Endothelial cell of umbilical vein (primary cell): ENCODE data around the gene NRCAM. TPM values are rescaled to one million over a fixed set of nuclear protein-coding genes. Genes with fewer than 3 reads are reported as not detected.

Experiments
- BruUV-seq: library from RNA; stranded (reverse); fragments of 400-500 nt; replicated peaks from 2 replicates; lab custom pipeline; 2021; lab: Mats Ljungman, UMichigan
- CTCF ChIA-PET: fragments of 300-600, 350-600 bp; sonication (Branson Sonifier 250); formaldehyde crosslinking; loops from one replicate; lab custom pipeline; 2021; ENCODE audit warnings: antibody characterized with exemption, inconsistent platforms; lab: Charles Lee
- POLR2A ChIA-PET: fragments of 300-600, 350-600 bp; sonication (Branson Sonifier 250); formaldehyde crosslinking; loops from one replicate; lab custom pipeline; 2021; ENCODE audit warnings: antibody characterized with exemption, inconsistent platforms; lab: Charles Lee
- DNase-seq: peaks from one replicate; pipeline ENCODE4 v3.0.0-alpha.2; 2011; ENCODE audit warnings: low read depth, low spot score
- FAIRE-seq: peaks from 2 replicates; lab custom pipeline; 2011; peaks lifted over from hg19 to GRCh38; lab: Jason Lieb, UNC
- H2AFZ ChIP-seq: 2 replicates; pipeline ENCODE4 v1.6.0; 2012; ENCODE audit warnings: low read depth, low read length, control low read depth, inconsistent platforms
- H3K27ac ChIP-seq: 2 replicates; pipeline ENCODE4 v1.5.1; 2011; ENCODE audit warnings: low read depth, mild to moderate bottlenecking, control low read depth, low read length, moderate library complexity; ENCODE audit not compliant: insufficient read depth
- H3K27me3 ChIP-seq, 2 experiments: 2 replicates each; pipeline versions ENCODE4 v1.6.0 to v1.6.1; 2011; ENCODE audit warnings: low read length in 2 of 2, mixed read lengths in 1 of 2; ENCODE audit not compliant: control insufficient read depth in 2 of 2, insufficient read depth in 2 of 2
- H3K36me3 ChIP-seq, 2 experiments: 2 replicates in 1 of 2; 3 replicates in 1 of 2; pipeline ENCODE4 v1.5.1; 2011; ENCODE audit warnings: low read length in 2 of 2, mild to moderate bottlenecking in 1 of 2, moderate library complexity in 1 of 2; ENCODE audit not compliant: control insufficient read depth in 2 of 2, insufficient read depth in 2 of 2; ENCODE audit errors: extremely low read depth in 1 of 2
- H3K4me1 ChIP-seq: 3 replicates; pipeline ENCODE4 v1.5.1; 2011; ENCODE audit warnings: mild to moderate bottlenecking, low read length; ENCODE audit not compliant: control insufficient read depth, insufficient read depth; ENCODE audit errors: extremely low read depth
- H3K4me2 ChIP-seq: 2 replicates; pipeline ENCODE4 v1.6.1; 2011; ENCODE audit warnings: low read length, control low read depth, mixed read lengths; ENCODE audit not compliant: insufficient read depth
- H3K4me3 ChIP-seq, 3 experiments: fragments of 200-600 bp in 1 of 3; sonication (generic), shearing (Covaris generic) in 1 of 3; replicated peaks in 1 of 3; 2 replicates each; pipeline ENCODE4 v1.5.1; 2011 to 2016; ENCODE audit warnings: control low read depth in 3 of 3, low read length in 3 of 3, mild to moderate bottlenecking in 2 of 3, inconsistent platforms in 1 of 3, low read depth in 1 of 3, moderate library complexity in 1 of 3; ENCODE audit not compliant: insufficient read depth in 1 of 3
- H3K79me2 ChIP-seq: 2 replicates; pipeline ENCODE4 v1.6.0; 2012; ENCODE audit warnings: low read length, inconsistent platforms; ENCODE audit not compliant: control insufficient read depth, insufficient read depth
- H3K9ac ChIP-seq: replicated peaks from 2 replicates; pipeline ENCODE3; 2011; ENCODE audit warnings: low read length, control low read depth; ENCODE audit not compliant: insufficient read depth; ENCODE audit errors: extremely low read depth
- H3K9me1 ChIP-seq: replicated peaks from 3 replicates; pipeline ENCODE4 v1.6.0; 2011; ENCODE audit warnings: mild to moderate bottlenecking, low read length; ENCODE audit not compliant: control insufficient read depth, insufficient read depth; ENCODE audit errors: extremely low read depth
- H3K9me3 ChIP-seq: replicated peaks from 2 replicates; pipeline ENCODE4 v1.5.1; 2012; ENCODE audit warnings: low read length, inconsistent platforms; ENCODE audit not compliant: control insufficient read depth, insufficient read depth
- H4K20me1 ChIP-seq: replicated peaks from 2 replicates; pipeline ENCODE3; 2011; ENCODE audit warnings: mild to moderate bottlenecking, low read length; ENCODE audit not compliant: control insufficient read depth, insufficient read depth; ENCODE audit errors: extremely low read depth
- CTCF ChIP-seq, 2 donors: IDR thresholded peaks; 1 replicate in 1 of 2; 2 replicates in 1 of 2; pipeline ENCODE4 v1.5.1; 2011; ENCODE audit warnings: low read length in 2 of 2, mild to moderate bottlenecking in 2 of 2, moderate library complexity in 2 of 2, control low read depth in 1 of 2, inconsistent platforms in 1 of 2, low read depth in 1 of 2; ENCODE audit not compliant: insufficient read depth in 1 of 2; ENCODE audit errors: extremely low read depth in 1 of 2
- EZH2 ChIP-seq: IDR thresholded peaks from 2 replicates; pipeline ENCODE4 v1.6.1; 2012; ENCODE audit warnings: borderline replicate concordance, low read depth, mild to moderate bottlenecking, moderate library complexity, low read length, inconsistent platforms; ENCODE audit not compliant: severe bottlenecking
- FOS ChIP-seq: IDR thresholded peaks from 2 replicates; pipeline ENCODE4 v1.6.1; 2011; ENCODE audit warnings: mild to moderate bottlenecking, low read length, moderate library complexity, borderline replicate concordance; ENCODE audit not compliant: insufficient read depth
- GATA2 ChIP-seq: IDR thresholded peaks from 2 replicates; pipeline ENCODE4 v1.7.0; 2011; ENCODE audit warnings: low read depth, mild to moderate bottlenecking, moderate library complexity, mixed read lengths, low read length; ENCODE audit not compliant: insufficient read length, insufficient read depth
- JUN ChIP-seq: IDR thresholded peaks from 2 replicates; pipeline ENCODE4 v1.6.1; 2011; ENCODE audit warnings: borderline replicate concordance, low read depth; ENCODE audit not compliant: insufficient read length, insufficient read depth
- MAX ChIP-seq: IDR thresholded peaks from 2 replicates; pipeline ENCODE4 v1.6.1; 2011; ENCODE audit not compliant: insufficient read depth, insufficient read length
- MYC ChIP-seq: IDR thresholded peaks from one replicate; pipeline ENCODE4 v1.6.1; 2011; ENCODE audit warnings: mild to moderate bottlenecking, low read depth, low read length
- POLR2A ChIP-seq: IDR thresholded peaks from 2 replicates; pipeline ENCODE4 v1.6.1; 2012; ENCODE audit warnings: low read depth, mild to moderate bottlenecking, control low read depth, low read length
- POLR2AphosphoS5 ChIP-seq: IDR thresholded peaks from 2 replicates; pipeline ENCODE4 v1.6.1; 2012; ENCODE audit warnings: low read depth, mild to moderate bottlenecking, control low read depth, low read length, moderate library complexity; ENCODE audit not compliant: insufficient read depth
- dilution Hi-C: fragments of 300-500 bp; cut with MboI; formaldehyde crosslinking; loops from one replicate; pipeline ENCODE4 v1.15.0; 2019; ENCODE audit warnings: low sequenced_read_pairs; ENCODE audit not compliant: extremely low pct_ligation_motif_present
- intact Hi-C: fragments of 100-400 bp; cut with micrococcal nuclease; formaldehyde crosslinking; loops from one replicate; pipeline ENCODE4 v1.10.0; 2022
- polyA plus RNA-seq, 4 experiments: library from polyadenylated mRNA; depleted of rRNA in 3 of 4; stranded (reverse) in 3 of 4; unstranded in 1 of 4; fragments of >200 nt; gene quantifications; 2 replicates each; pipeline versions ENCODE4 v1.2.1 to v1.2.3, GENCODE V29; 2011 to 2012; ENCODE audit warnings: missing spikeins in 1 of 4
- total RNA-seq: library from RNA; stranded (reverse); gene quantifications from 2 replicates; pipeline ENCODE4 v1.2.3, GENCODE V29; 2021

The NRCAM gene
- total and polyA plus RNA-seq, 2 donors (not counting 3 experiments of a cell fraction or from before 2014, with no cell fraction given) = 26.0 to 47.6 TPM

- Histone ChIP-seq H3K27me3 (no peaks in the 10 kb centered on the region), H2AFZ (no peak overlapping the region), H3K9ac (no peak overlapping the region), H3K4me1 (peaks cover 30% of the 10 kb centered on the region), H3K9me3 (no peaks in the 10 kb centered on the region), H4K20me1 (no peaks in the 10 kb centered on the region), H3K79me2 (peaks cover 10% of the 10 kb centered on the region), H3K4me2 (no peak overlapping the region), H3K4me3 (no peak overlapping the region), H3K27ac (no peak overlapping the region), H3K9me1 (no peaks in the 10 kb centered on the region), H3K36me3 (no peaks in the 10 kb centered on the region)
- CTCF ChIA-PET = no interaction called here
- intact Hi-C loops = no loop called here
- no TSS peak for BruUV-seq
- no peak for TF ChIP-seq POLR2A
- TF ChIP-seq MYC = no peak
- TF ChIP-seq JUN = no peak
- no peak for TF ChIP-seq FOS
- no peak for TF ChIP-seq EZH2
- no peak for TF ChIP-seq POLR2AphosphoS5
- no peak for TF ChIP-seq MAX
- TF ChIP-seq CTCF (IDR thresholded peaks at IDR 0.05; ENCODE audit: extremely low read depth in 1 of 2, insufficient read depth in 1 of 2, low read depth in 1 of 2, low read length in 2 of 2) = no peak
- no peak for TF ChIP-seq GATA2
- dilution Hi-C loops = no loop called here
- DNase-seq (no peak), FAIRE-seq (no peak)
- POLR2A ChIA-PET = no interaction called here
Measured at GRCh38 chr7:108248418-108248817, 207.8 kb downstream of the NRCAM start.
